Fibroblast of the aortic adventitia (primary cell): ENCODE results near the gene KRT32. TPM values are rescaled to one million over a fixed set of nuclear protein-coding genes. Genes with fewer than 3 reads are reported as not detected.

Experiments
- DNase-seq: peaks from one replicate; pipeline ENCODE4 v3.0.0-alpha.2; 2010; ENCODE audit warnings: low read depth
- H3K4me3 ChIP-seq: 2 replicates; pipeline ENCODE4 v1.5.1; 2011; ENCODE audit warnings: low read depth, mild to moderate bottlenecking, control low read depth, low read length, moderate library complexity
- CTCF ChIP-seq: IDR thresholded peaks from 2 replicates; pipeline ENCODE4 v1.5.1; 2011; ENCODE audit warnings: mild to moderate bottlenecking, low read length, control low read depth, inconsistent platforms; ENCODE audit not compliant: insufficient read depth
- total RNA-seq: library from RNA; depleted of rRNA; stranded (reverse); fragments of >200 nt; gene quantifications from 2 replicates; pipeline ENCODE4 v1.2.3, GENCODE V29; 2012; ENCODE audit warnings: low replicate concordance

KRT32 gene
- total RNA-seq, 1 donor: 0.09 TPM

- TF ChIP-seq CTCF: no peak
- H3K4me3 ChIP-seq: no peak overlapping the region
- DNase-seq: no peak
Observed at GRCh38 chr17:41480581-41480980, 13.4 kb upstream of the KRT32 start.

GRCh38 chr17:41480136-41480535 lies 12.9 kb upstream of the KRT32 start:
- DNase-seq: no peak
- TF ChIP-seq CTCF: no peak
- no peak overlapping the region for H3K4me3 ChIP-seq

GRCh38 chr17:41478237-41478636 lies 11.1 kb upstream of the KRT32 start:
- no peak for DNase-seq
- no peak for TF ChIP-seq CTCF
- H3K4me3 ChIP-seq: no peak overlapping the region

GRCh38 chr17:41476866-41477815 lies 10.0 kb upstream of the KRT32 start:
- DNase-seq: no peak
- no peak for TF ChIP-seq CTCF
- no peak overlapping the region for H3K4me3 ChIP-seq

GRCh38 chr17:41475421-41475820 lies 8.2 kb upstream of the KRT32 start:
- H3K4me3 ChIP-seq: no peak overlapping the region
- DNase-seq: no peak
- no peak for TF ChIP-seq CTCF

- H3K4me3 ChIP-seq: no peak overlapping the region
- peak; percentile 52 for DNase-seq
- no peak for TF ChIP-seq CTCF
Observed at GRCh38 chr17:41474863-41475262, 7.7 kb upstream of the KRT32 start.
